ENCODE data around the gene GNG13. TPM values are rescaled to one million over a fixed set of nuclear protein-coding genes. Genes with fewer than 3 reads are reported as not detected.

Gene GNG13
- total RNA-seq, 1 donor from 2014 or later, result not detected

- Mint-ChIP-seq H3K27me3 (no peaks in the 10 kb centered on the region), H3K27ac (peak within 1 kb of the TSS; percentile 62), H3K9me3 (ENCODE audit: low read depth) (no peaks in the 10 kb centered on the region)
Observed at GRCh38 chr16:788399-789126, 12.0 kb downstream of the GNG13 start, which contains the start of gene CHTF18. Gene CHTF18, plus strand, starts transcription at chr16:788620. Its CDS starts 65 bp downstream, at chr16:788685.

GRCh38 chr16:787978-788398 lies 12.5 kb downstream of the GNG13 start, which contains the start of gene RPUSD1:
Gene RPUSD1, minus strand, starts transcription at chr16:788381. Its CDS starts 644 bp downstream, at chr16:787737.
- peaks cover 7% of the 10 kb centered on the region for H3K36me3 Mint-ChIP-seq (ENCODE audit: insufficient read depth)
- TF ChIP-seq CTCF (IDR thresholded peaks at IDR 0.05; ENCODE audit: unreplicated experiment), result no peak
- H3K4me1 Mint-ChIP-seq (ENCODE audit: low read depth), result no peaks in the 10 kb centered on the region
- H3K27ac Mint-ChIP-seq, result peak within 1 kb of the TSS; percentile 62
- H3K9me3 Mint-ChIP-seq (ENCODE audit: low read depth), result no peaks in the 10 kb centered on the region
- no peaks in the 10 kb centered on the region for H3K27me3 Mint-ChIP-seq
- H3K4me3 Mint-ChIP-seq (ENCODE audit: low read depth), result peak within 1 kb of the TSS; percentile 84
- peak; percentile 43 for DNase-seq (ENCODE audit: low spot score, unreplicated experiment)

More at GRCh38 chr16:788399-789126, 12.0 kb downstream of the GNG13 start, which contains the start of gene CHTF18:
- H3K4me1 Mint-ChIP-seq (ENCODE audit: low read depth), result no peaks in the 10 kb centered on the region
- H3K4me3 Mint-ChIP-seq (ENCODE audit: low read depth), result peak within 1 kb of the TSS; percentile 84
- peak; percentile 92 for DNase-seq (ENCODE audit: low spot score, unreplicated experiment)
- H3K36me3 Mint-ChIP-seq (ENCODE audit: insufficient read depth), result peaks cover 7% of the 10 kb centered on the region
- no peak for TF ChIP-seq CTCF (IDR thresholded peaks at IDR 0.05; ENCODE audit: unreplicated experiment)

GRCh38 chr16:787321-787966 lies 13.1 kb downstream of the GNG13 start:
- Mint-ChIP-seq H3K36me3 (ENCODE audit: insufficient read depth) (peaks cover 7% of the 10 kb centered on the region), H3K27ac (peak overlapping the region; percentile 62), H3K9me3 (ENCODE audit: low read depth) (no peaks in the 10 kb centered on the region), H3K4me1 (ENCODE audit: low read depth) (no peaks in the 10 kb centered on the region), H3K4me3 (ENCODE audit: low read depth) (peak overlapping the region; percentile 84), H3K27me3 (no peaks in the 10 kb centered on the region)
- no peak for DNase-seq (ENCODE audit: low spot score, unreplicated experiment)
- no peak for TF ChIP-seq CTCF (IDR thresholded peaks at IDR 0.05; ENCODE audit: unreplicated experiment)

GRCh38 chr16:785563-786535 lies 14.7 kb downstream of the GNG13 start:
- Mint-ChIP-seq H3K4me1 (ENCODE audit: low read depth) (no peaks in the 10 kb centered on the region), H3K36me3 (ENCODE audit: insufficient read depth) (peaks cover 2% of the 10 kb centered on the region), H3K27ac (no peak overlapping the region)

More at GRCh38 chr16:785563-786535, 14.7 kb downstream of the GNG13 start:
- Mint-ChIP-seq H3K4me3 (ENCODE audit: low read depth) (peak overlapping the region; percentile 57), H3K9me3 (ENCODE audit: low read depth) (no peaks in the 10 kb centered on the region), H3K27me3 (peaks cover under 1% of the 10 kb centered on the region)
- TF ChIP-seq CTCF (IDR thresholded peaks at IDR 0.05; ENCODE audit: unreplicated experiment), result peak; percentile 80
- peak; percentile 75 for DNase-seq (ENCODE audit: low spot score, unreplicated experiment)
